ENCODE data around the gene NES.

The NES gene

GRCh38 chr1:156658945-156659574 lies 18.1 kb downstream of the NES start:
- Histone ChIP-seq H3K9me3 (replicated peaks; ENCODE audit: low read length) (no peaks in the 10 kb centered on the region), H3K4me1 (ENCODE audit: control insufficient read depth, insufficient read depth, low read length) (peaks cover 55% of the 10 kb centered on the region), H3K27me3 (ENCODE audit: control insufficient read depth, insufficient read depth, low read length) (peaks cover 33% of the 10 kb centered on the region), H3K4me3 (ENCODE audit: low read length) (no peak overlapping the region), H3K9ac (ENCODE audit: low read depth, low read length) (peak overlapping the region; percentile 22), H3K4me2 (ENCODE audit: low read length) (peak overlapping the region; percentile 76), H3K36me3 (ENCODE audit: insufficient read depth, low read length) (no peaks in the 10 kb centered on the region)

DNA sequence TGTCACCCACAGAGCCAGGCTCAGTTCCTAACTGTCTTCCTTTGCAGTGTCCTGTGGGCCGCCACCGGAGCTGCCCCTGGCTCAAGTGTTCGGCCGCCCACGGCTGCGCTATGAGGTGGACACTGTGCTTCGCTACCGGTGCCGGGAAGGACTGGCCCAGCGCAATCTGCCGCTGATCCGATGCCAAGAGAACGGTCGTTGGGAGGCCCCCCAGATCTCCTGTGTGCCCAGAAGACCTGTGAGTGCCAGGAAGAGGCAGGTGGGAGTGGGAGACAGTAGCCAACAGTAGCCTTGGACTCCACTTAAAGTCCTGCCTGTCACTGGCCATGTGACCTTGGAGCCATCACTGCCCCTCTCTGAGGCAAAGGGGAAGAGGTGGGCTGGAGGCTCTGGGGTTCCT lies 18.7 kb downstream of the NES start:
- Histone ChIP-seq H3K4me2 (ENCODE audit: low read length) (no peak overlapping the region), H3K9ac (ENCODE audit: low read depth, low read length) (no peak overlapping the region), H3K4me3 (ENCODE audit: low read length) (no peak overlapping the region), H3K4me1 (ENCODE audit: control insufficient read depth, insufficient read depth, low read length) (peaks cover 49% of the 10 kb centered on the region), H3K36me3 (ENCODE audit: insufficient read depth, low read length) (no peaks in the 10 kb centered on the region), H3K9me3 (replicated peaks; ENCODE audit: low read length) (no peaks in the 10 kb centered on the region), H3K27me3 (ENCODE audit: control insufficient read depth, insufficient read depth, low read length) (peaks cover 37% of the 10 kb centered on the region)

- Histone ChIP-seq H3K9ac (ENCODE audit: low read depth, low read length) (no peak overlapping the region), H3K27me3 (ENCODE audit: control insufficient read depth, insufficient read depth, low read length) (peaks cover 40% of the 10 kb centered on the region), H3K4me3 (ENCODE audit: low read length) (no peak overlapping the region), H3K9me3 (replicated peaks; ENCODE audit: low read length) (no peaks in the 10 kb centered on the region), H3K4me2 (ENCODE audit: low read length) (peak overlapping the region; percentile 81), H3K4me1 (ENCODE audit: control insufficient read depth, insufficient read depth, low read length) (peaks cover 42% of the 10 kb centered on the region), H3K36me3 (ENCODE audit: insufficient read depth, low read length) (no peaks in the 10 kb centered on the region)
Observed at GRCh38 chr1:156657741-156658319, 19.4 kb downstream of the NES start.

DNA sequence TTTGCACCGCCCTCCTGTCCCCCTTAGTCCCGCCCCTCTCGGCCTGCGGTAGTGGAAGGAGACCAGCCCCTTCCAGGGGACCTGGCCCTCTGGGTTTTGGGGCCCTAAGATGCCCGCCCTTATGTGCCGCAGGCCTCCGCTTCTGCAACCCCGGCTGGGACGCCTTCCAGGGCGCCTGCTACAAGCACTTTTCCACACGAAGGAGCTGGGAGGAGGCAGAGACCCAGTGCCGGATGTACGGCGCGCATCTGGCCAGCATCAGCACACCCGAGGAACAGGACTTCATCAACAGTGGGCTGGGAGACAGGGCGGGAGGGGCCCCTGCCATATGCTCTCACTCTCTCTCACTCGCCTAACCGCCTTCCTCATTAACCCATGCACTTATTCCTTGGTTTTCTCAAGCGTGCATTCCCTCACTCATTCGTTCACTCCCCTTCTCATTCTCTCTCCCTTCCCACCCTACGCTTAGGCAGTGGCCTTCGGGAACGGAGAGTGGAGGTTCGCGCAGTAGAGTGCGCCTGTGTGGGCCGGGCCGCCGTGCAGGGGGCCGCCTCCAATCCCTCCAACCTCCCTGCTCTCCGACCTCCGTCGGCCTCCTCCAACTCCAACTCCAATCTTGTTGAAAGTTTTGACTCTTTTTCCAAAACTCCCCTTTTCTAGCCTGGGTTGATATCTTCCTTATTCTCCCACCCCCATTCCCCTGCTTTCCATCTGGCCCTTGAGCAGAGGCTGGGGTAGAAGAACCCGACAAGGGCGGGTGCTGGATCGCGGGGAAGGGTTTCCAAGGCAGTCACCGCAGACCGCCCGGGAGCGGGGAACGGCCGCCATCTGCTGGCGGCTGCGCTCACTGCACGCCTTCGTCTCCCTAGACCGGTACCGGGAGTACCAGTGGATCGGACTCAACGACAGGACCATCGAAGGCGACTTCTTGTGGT lies 20.1 kb downstream of the NES start:
- no peaks in the 10 kb centered on the region for H3K36me3 ChIP-seq (ENCODE audit: insufficient read depth, low read length)
- no peak overlapping the region for H3K9ac ChIP-seq (ENCODE audit: low read depth, low read length)
- H3K27me3 ChIP-seq (ENCODE audit: control insufficient read depth, insufficient read depth, low read length), result peaks cover 40% of the 10 kb centered on the region
- peak overlapping the region; percentile 57 for H3K4me3 ChIP-seq (ENCODE audit: low read length)
- peak overlapping the region; percentile 81 for H3K4me2 ChIP-seq (ENCODE audit: low read length)
- H3K9me3 ChIP-seq (replicated peaks; ENCODE audit: low read length), result no peaks in the 10 kb centered on the region
- peaks cover 35% of the 10 kb centered on the region for H3K4me1 ChIP-seq (ENCODE audit: control insufficient read depth, insufficient read depth, low read length)

DNA sequence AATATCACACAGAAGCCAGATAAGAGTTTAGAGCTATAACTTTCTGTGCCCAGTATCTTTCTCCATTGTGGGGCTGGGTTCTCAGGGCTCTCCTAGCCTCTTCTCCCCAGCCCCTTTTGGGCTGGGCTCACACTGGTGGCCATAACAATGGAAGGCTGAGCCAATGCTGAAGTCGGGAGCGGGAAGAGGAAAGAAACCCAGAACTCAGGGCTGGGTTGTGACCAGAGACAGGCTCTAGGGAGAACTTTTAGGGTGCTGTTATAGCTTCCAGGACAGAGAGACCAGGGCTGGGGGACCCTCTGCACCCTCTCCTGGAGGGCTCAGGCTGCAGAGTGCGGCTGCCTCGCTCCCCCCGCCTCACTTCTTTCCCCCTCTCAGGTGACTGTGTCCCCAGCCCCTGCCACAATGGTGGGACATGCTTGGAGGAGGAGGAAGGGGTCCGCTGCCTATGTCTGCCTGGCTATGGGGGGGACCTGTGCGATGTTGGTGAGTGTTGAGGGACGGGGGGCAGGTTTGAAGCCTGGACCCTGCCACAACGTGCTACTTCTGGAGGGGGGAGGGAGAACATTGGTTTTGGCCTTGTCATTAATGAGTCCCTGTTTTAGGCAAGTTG lies 21.2 kb downstream of the NES start:
- H3K9me3 ChIP-seq (replicated peaks; ENCODE audit: low read length), result no peaks in the 10 kb centered on the region
- no peak overlapping the region for H3K9ac ChIP-seq (ENCODE audit: low read depth, low read length)
- H3K4me2 ChIP-seq (ENCODE audit: low read length), result no peak overlapping the region
- no peaks in the 10 kb centered on the region for H3K36me3 ChIP-seq (ENCODE audit: insufficient read depth, low read length)
- no peak overlapping the region for H3K4me3 ChIP-seq (ENCODE audit: low read length)
- peaks cover 46% of the 10 kb centered on the region for H3K27me3 ChIP-seq (ENCODE audit: control insufficient read depth, insufficient read depth, low read length)
- H3K4me1 ChIP-seq (ENCODE audit: control insufficient read depth, insufficient read depth, low read length), result peaks cover 24% of the 10 kb centered on the region

DNA sequence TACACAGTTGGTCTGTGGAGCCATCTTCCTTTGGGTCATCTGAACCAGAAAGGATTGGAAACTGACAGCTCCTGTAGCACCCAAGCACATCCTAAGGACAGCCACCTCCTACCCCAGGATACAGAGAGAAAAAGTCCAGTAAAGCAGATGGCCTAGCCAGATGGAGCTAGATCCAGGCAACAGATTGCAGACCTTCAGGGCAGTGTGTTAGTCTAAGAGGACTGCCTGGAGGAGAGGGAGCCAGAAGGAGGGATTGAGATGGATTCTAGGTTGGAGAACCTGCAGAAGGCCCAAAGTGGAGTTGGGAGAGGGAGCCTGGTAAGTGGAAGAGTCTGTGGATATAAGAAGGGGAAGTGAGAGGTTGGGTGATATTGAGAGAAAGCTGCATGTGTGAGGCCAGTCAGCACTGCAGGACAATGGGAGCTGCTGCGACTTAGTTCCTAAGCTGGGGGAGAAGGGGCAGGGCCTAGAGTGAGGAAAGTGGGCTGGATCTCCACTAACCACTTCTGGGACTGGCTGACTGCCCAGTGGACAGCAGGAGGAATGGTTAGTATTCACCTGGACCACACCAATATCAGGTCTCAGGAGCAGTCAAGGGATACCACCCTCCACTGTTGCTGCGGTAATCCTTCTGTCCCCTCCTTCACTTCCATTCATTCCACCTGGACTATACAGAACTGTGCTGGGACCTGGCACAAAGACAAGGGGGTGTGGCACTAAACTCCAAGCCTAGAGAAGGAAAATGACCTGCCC lies 21.9 kb downstream of the NES start:
- Histone ChIP-seq H3K4me1 (ENCODE audit: control insufficient read depth, insufficient read depth, low read length) (peaks cover 17% of the 10 kb centered on the region), H3K9ac (ENCODE audit: low read depth, low read length) (no peak overlapping the region), H3K36me3 (ENCODE audit: insufficient read depth, low read length) (no peaks in the 10 kb centered on the region), H3K27me3 (ENCODE audit: control insufficient read depth, insufficient read depth, low read length) (peaks cover 52% of the 10 kb centered on the region), H3K4me2 (ENCODE audit: low read length) (no peak overlapping the region), H3K4me3 (ENCODE audit: low read length) (no peak overlapping the region), H3K9me3 (replicated peaks; ENCODE audit: low read length) (no peaks in the 10 kb centered on the region)

GRCh38 chr1:156654700-156655099 lies 22.5 kb downstream of the NES start:
- H3K9ac ChIP-seq (ENCODE audit: low read depth, low read length), result no peak overlapping the region
- H3K27me3 ChIP-seq (ENCODE audit: control insufficient read depth, insufficient read depth, low read length), result peaks cover 59% of the 10 kb centered on the region
- no peaks in the 10 kb centered on the region for H3K9me3 ChIP-seq (replicated peaks; ENCODE audit: low read length)
- peaks cover 13% of the 10 kb centered on the region for H3K4me1 ChIP-seq (ENCODE audit: control insufficient read depth, insufficient read depth, low read length)
- no peaks in the 10 kb centered on the region for H3K36me3 ChIP-seq (ENCODE audit: insufficient read depth, low read length)
- no peak overlapping the region for H3K4me3 ChIP-seq (ENCODE audit: low read length)
- no peak overlapping the region for H3K4me2 ChIP-seq (ENCODE audit: low read length)

- Histone ChIP-seq H3K9ac (ENCODE audit: low read depth, low read length) (no peak overlapping the region), H3K9me3 (replicated peaks; ENCODE audit: low read length) (no peaks in the 10 kb centered on the region), H3K4me2 (ENCODE audit: low read length) (no peak overlapping the region), H3K4me3 (ENCODE audit: low read length) (no peak overlapping the region), H3K27me3 (ENCODE audit: control insufficient read depth, insufficient read depth, low read length) (peaks cover 76% of the 10 kb centered on the region), H3K36me3 (ENCODE audit: insufficient read depth, low read length) (no peaks in the 10 kb centered on the region), H3K4me1 (ENCODE audit: control insufficient read depth, insufficient read depth, low read length) (peaks cover 7% of the 10 kb centered on the region)
Observed at GRCh38 chr1:156652992-156653355, 24.2 kb downstream of the NES start.

DNA sequence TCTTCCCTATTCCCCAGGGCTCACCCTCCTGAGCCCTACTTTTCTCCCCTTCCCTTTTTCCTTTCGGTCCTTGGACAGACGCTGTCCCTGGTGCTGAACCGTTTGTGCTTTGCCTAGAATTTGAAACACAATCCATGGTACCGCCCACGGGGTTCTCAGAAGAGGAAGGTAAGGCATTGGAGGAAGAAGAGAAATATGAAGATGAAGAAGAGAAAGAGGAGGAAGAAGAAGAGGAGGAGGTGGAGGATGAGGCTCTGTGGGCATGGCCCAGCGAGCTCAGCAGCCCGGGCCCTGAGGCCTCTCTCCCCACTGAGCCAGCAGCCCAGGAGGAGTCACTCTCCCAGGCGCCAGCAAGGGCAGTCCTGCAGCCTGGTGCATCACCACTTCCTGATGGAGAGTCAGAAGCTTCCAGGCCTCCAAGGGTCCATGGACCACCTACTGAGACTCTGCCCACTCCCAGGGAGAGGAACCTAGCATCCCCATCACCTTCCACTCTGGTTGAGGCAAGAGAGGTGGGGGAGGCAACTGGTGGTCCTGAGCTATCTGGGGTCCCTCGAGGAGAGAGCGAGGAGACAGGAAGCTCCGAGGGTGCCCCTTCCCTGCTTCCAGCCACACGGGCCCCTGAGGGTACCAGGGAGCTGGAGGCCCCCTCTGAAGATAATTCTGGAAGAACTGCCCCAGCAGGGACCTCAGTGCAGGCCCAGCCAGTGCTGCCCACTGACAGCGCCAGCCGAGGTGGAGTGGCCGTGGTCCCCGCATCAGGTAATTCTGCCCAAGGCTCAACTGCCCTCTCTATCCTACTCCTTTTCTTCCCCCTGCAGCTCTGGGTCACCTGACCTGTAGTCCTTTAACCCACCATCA lies 24.8 kb downstream of the NES start:
- Histone ChIP-seq H3K9ac (ENCODE audit: low read depth, low read length) (no peak overlapping the region), H3K4me1 (ENCODE audit: control insufficient read depth, insufficient read depth, low read length) (peaks cover 7% of the 10 kb centered on the region), H3K4me2 (ENCODE audit: low read length) (no peak overlapping the region), H3K9me3 (replicated peaks; ENCODE audit: low read length) (no peaks in the 10 kb centered on the region), H3K27me3 (ENCODE audit: control insufficient read depth, insufficient read depth, low read length) (peaks cover 82% of the 10 kb centered on the region), H3K36me3 (ENCODE audit: insufficient read depth, low read length) (no peaks in the 10 kb centered on the region), H3K4me3 (ENCODE audit: low read length) (no peak overlapping the region)

DNA sequence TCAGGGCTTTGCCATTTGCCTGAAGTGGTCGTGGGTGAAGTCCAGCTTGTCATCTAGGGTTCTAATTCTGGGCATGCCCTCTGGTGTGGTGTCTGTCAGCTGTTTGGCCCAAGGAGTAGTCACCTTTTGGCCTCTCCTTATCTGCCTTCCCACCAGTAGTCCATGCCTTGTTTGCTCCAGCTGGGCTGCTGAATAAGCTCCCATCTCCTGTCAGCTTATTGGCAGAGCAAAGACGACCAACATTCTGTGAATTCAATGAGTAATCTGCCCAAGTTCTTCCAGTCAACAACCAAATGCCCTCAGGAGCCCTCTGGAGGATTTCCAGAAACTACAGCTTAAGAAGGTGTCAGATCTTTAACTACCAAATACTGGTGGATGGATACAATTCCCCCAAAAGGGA lies 28.3 kb downstream of the NES start:
- Histone ChIP-seq H3K36me3 (ENCODE audit: insufficient read depth, low read length) (no peaks in the 10 kb centered on the region), H3K27me3 (ENCODE audit: control insufficient read depth, insufficient read depth, low read length) (peaks cover 82% of the 10 kb centered on the region), H3K4me3 (ENCODE audit: low read length) (no peak overlapping the region), H3K4me2 (ENCODE audit: low read length) (no peak overlapping the region), H3K9ac (ENCODE audit: low read depth, low read length) (no peak overlapping the region), H3K4me1 (ENCODE audit: control insufficient read depth, insufficient read depth, low read length) (no peaks in the 10 kb centered on the region), H3K9me3 (replicated peaks; ENCODE audit: low read length) (no peaks in the 10 kb centered on the region)

Measured in skeletal muscle satellite cell (primary cell).